WTC11 (cell line): ENCODE results near the gene KIRREL3. TPM values are rescaled to one million over a fixed set of nuclear protein-coding genes. Genes with fewer than 3 reads are reported as not detected.
"Not testable (repeated sequence)": the region's sequence is repeated elsewhere in the genome, so short reads cannot be mapped to it uniquely, and the experiment has no call there.

Experiments used
- ATAC-seq: fragments of 200-7000 bp; cut with Tn5 transposase; 2 replicates; pipeline ENCODE4 v1.10.0; 2021; ENCODE audit warnings: mild to moderate bottlenecking, moderate library complexity
- CTCF ChIA-PET: fragments of 300-600 bp; sonication (Branson Sonifier 250); formaldehyde crosslinking; loops from one replicate; lab custom pipeline; 2021; ENCODE audit warnings: antibody characterized with exemption; lab: Charles Lee
- POLR2A ChIA-PET: fragments of 350-600 bp; sonication (Branson Sonifier 250); formaldehyde crosslinking; loops from one replicate; lab custom pipeline; 2021; ENCODE audit warnings: antibody characterized with exemption; lab: Charles Lee
- DNase-seq: peaks from one replicate; pipeline ENCODE4 v3.0.0; 2021; ENCODE audit warnings: low spot score
- H3K27ac Mint-ChIP-seq: 2 replicates; pipeline ENCODE4 v1.8.0; 2021; ENCODE audit warnings: mixed read lengths
- H3K27me3 Mint-ChIP-seq: 2 replicates; pipeline ENCODE4 v1.8.0; 2021; ENCODE audit warnings: low read depth, mild to moderate bottlenecking, moderate library complexity, mixed read lengths
- H3K36me3 Mint-ChIP-seq: 2 replicates; pipeline ENCODE4 v1.8.0; 2021; ENCODE audit warnings: mixed read lengths
- H3K4me1 Mint-ChIP-seq: 2 replicates; pipeline ENCODE4 v1.8.0; 2022; ENCODE audit warnings: mixed read lengths
- H3K4me3 Mint-ChIP-seq: 2 replicates; pipeline ENCODE4 v1.8.0; 2021; ENCODE audit warnings: mild to moderate bottlenecking, moderate library complexity, mixed read lengths
- H3K9me3 Mint-ChIP-seq: 2 replicates; pipeline ENCODE4 v1.8.0; 2021; ENCODE audit warnings: mixed read lengths
- CBFB ChIP-seq: sonication (generic); formaldehyde crosslinking; IDR thresholded peaks from 2 replicates; pipeline ENCODE4 v1.8.1; 2022; ENCODE audit warnings: mild to moderate bottlenecking, low read depth, missing genetic modification reagents
- ETV6 ChIP-seq: sonication (generic); formaldehyde crosslinking; IDR thresholded peaks from 2 replicates; pipeline ENCODE4 v1.8.1; 2022; ENCODE audit warnings: mild to moderate bottlenecking, missing genetic modification reagents
- FOXJ3 ChIP-seq: sonication (generic); formaldehyde crosslinking; IDR thresholded peaks from 2 replicates; pipeline ENCODE4 v1.9.0; 2021; ENCODE audit warnings: missing genetic modification reagents, mild to moderate bottlenecking, borderline replicate concordance
- FOXK1 ChIP-seq: sonication (generic); formaldehyde crosslinking; IDR thresholded peaks from 2 replicates; pipeline ENCODE4 v1.8.0; 2022; ENCODE audit warnings: mild to moderate bottlenecking, moderate library complexity, missing genetic modification reagents
- GRHL2 ChIP-seq: fragments of 250-450 bp; sonication (Bioruptor Pico); IDR thresholded peaks from 2 replicates; pipeline ENCODE4 v1.8.0; 2022; ENCODE audit warnings: mild to moderate bottlenecking, moderate library complexity; ENCODE audit not compliant: insufficient replicate concordance, severe bottlenecking
- GTF2I ChIP-seq: fragments of 250-450 bp; sonication (Bioruptor Pico); conservative IDR thresholded peaks from 2 replicates; pipeline ENCODE4 v1.4.0; 2021; ENCODE audit warnings: mild to moderate bottlenecking
- IRF2 ChIP-seq: sonication (generic); formaldehyde crosslinking; IDR thresholded peaks from 2 replicates; pipeline ENCODE4 v1.8.0; 2022; ENCODE audit warnings: low read depth, missing genetic modification reagents, borderline replicate concordance
- JUN ChIP-seq: sonication (generic); formaldehyde crosslinking; IDR thresholded peaks from 2 replicates; pipeline ENCODE4 v1.8.0; 2023; ENCODE audit warnings: mild to moderate bottlenecking, missing genetic modification reagents
- NFE2L1 ChIP-seq: sonication (generic); formaldehyde crosslinking; IDR thresholded peaks from 2 replicates; pipeline ENCODE4 v1.8.1; 2023; ENCODE audit warnings: missing genetic modification reagents
- NR3C1 ChIP-seq: sonication (generic); formaldehyde crosslinking; conservative IDR thresholded peaks from 2 replicates; pipeline ENCODE4 v1.8.1; 2023; ENCODE audit warnings: low read depth, mild to moderate bottlenecking, missing genetic modification reagents
- PRRX2 ChIP-seq: fragments of 250-450 bp; sonication (Bioruptor Pico); IDR thresholded peaks from 2 replicates; pipeline ENCODE4 v1.8.0; 2021; ENCODE audit warnings: mild to moderate bottlenecking
- SMAD3 ChIP-seq: sonication (generic); formaldehyde crosslinking; IDR thresholded peaks from 2 replicates; pipeline ENCODE4 v1.8.0; 2022; ENCODE audit warnings: missing genetic modification reagents, mild to moderate bottlenecking, borderline replicate concordance
- SOX15 ChIP-seq: fragments of 250-450 bp; sonication (Bioruptor Pico); IDR thresholded peaks from 2 replicates; pipeline ENCODE4 v1.9.0; 2021; ENCODE audit warnings: mild to moderate bottlenecking
- ZNF138 ChIP-seq: sonication (generic); formaldehyde crosslinking; conservative IDR thresholded peaks from 2 replicates; pipeline ENCODE4 v1.8.1; 2022; ENCODE audit warnings: mild to moderate bottlenecking, moderate library complexity, missing genetic modification reagents
- total RNA-seq: library from RNA; stranded (reverse); gene quantifications from 3 replicates; pipeline ENCODE4 v1.2.3, GENCODE V29; 2021
- TF ChIP-seq, protein P1 (sequence below): sonication (generic); formaldehyde crosslinking; IDR thresholded peaks from 2 replicates; pipeline ENCODE4 v1.8.1; 2022; ENCODE audit warnings: low read depth, missing genetic modification reagents, borderline replicate concordance
- TF ChIP-seq, protein P2 (sequence below): sonication (generic); formaldehyde crosslinking; IDR thresholded peaks from 2 replicates; pipeline ENCODE4 v1.8.1; 2023; ENCODE audit warnings: mild to moderate bottlenecking, missing genetic modification reagents
- TF ChIP-seq, protein P3 (sequence below): sonication (generic); formaldehyde crosslinking; IDR thresholded peaks from 2 replicates; pipeline ENCODE4 v1.8.1; 2023; ENCODE audit warnings: mild to moderate bottlenecking, missing genetic modification reagents, moderate library complexity
- TF ChIP-seq, protein P4 (sequence below): sonication (generic); formaldehyde crosslinking; conservative IDR thresholded peaks from 2 replicates; pipeline ENCODE4 v1.8.1; 2022; ENCODE audit warnings: mild to moderate bottlenecking, missing genetic modification reagents
- TF ChIP-seq, protein P5 (sequence below): fragments of 200-600 bp; IDR thresholded peaks from 2 replicates; pipeline ENCODE4 v1.8.0; 2022; ENCODE audit warnings: antibody characterized with exemption
- TF ChIP-seq, protein P6 (sequence below): sonication (generic); formaldehyde crosslinking; IDR thresholded peaks from 2 replicates; pipeline ENCODE4 v1.8.0; 2022; ENCODE audit warnings: mild to moderate bottlenecking, missing genetic modification reagents

The KIRREL3 gene
- total RNA-seq, 1 experiment from 2014 or later: 0.59 TPM

DNA sequence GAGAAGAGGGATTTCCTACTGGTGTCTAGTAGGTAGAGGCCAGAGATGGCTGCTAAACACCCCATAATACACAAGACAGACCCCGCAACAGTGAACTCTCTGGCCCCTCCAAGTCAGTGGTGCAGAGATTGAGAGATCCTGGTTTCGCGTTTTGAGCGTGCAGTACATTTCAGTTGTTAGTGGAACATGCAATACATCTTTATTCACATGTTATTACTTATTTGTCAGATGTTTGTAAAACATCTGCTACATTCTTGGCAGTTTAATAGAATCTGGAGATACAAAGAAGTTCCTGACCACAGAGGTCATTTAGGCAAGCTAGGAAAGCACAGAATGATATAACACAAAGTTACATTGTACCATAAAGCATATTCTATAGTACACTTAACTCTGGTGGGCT lies 603.6 kb downstream of the KIRREL3 start:
- H3K4me1 Mint-ChIP-seq: peaks cover 8% of the 10 kb centered on the region
- H3K27ac Mint-ChIP-seq: no peak overlapping the region
- no peak for TF ChIP-seq GTF2I (CRISPR knock-in tag)
- no peak for TF ChIP-seq NR3C1 (CRISPR knock-in tag)
- TF ChIP-seq PRRX2 (CRISPR knock-in tag): no peak
- TF ChIP-seq, protein P1, sequence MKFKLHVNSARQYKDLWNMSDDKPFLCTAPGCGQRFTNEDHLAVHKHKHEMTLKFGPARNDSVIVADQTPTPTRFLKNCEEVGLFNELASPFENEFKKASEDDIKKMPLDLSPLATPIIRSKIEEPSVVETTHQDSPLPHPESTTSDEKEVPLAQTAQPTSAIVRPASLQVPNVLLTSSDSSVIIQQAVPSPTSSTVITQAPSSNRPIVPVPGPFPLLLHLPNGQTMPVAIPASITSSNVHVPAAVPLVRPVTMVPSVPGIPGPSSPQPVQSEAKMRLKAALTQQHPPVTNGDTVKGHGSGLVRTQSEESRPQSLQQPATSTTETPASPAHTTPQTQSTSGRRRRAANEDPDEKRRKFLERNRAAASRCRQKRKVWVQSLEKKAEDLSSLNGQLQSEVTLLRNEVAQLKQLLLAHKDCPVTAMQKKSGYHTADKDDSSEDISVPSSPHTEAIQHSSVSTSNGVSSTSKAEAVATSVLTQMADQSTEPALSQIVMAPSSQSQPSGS (CRISPR knock-in tag): no peak
- TF ChIP-seq, protein P2, sequence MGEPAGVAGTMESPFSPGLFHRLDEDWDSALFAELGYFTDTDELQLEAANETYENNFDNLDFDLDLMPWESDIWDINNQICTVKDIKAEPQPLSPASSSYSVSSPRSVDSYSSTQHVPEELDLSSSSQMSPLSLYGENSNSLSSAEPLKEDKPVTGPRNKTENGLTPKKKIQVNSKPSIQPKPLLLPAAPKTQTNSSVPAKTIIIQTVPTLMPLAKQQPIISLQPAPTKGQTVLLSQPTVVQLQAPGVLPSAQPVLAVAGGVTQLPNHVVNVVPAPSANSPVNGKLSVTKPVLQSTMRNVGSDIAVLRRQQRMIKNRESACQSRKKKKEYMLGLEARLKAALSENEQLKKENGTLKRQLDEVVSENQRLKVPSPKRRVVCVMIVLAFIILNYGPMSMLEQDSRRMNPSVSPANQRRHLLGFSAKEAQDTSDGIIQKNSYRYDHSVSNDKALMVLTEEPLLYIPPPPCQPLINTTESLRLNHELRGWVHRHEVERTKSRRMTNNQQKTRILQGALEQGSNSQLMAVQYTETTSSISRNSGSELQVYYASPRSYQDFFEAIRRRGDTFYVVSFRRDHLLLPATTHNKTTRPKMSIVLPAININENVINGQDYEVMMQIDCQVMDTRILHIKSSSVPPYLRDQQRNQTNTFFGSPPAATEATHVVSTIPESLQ: no peak
- TF ChIP-seq ZNF138: no peak
- TF ChIP-seq SMAD3 (CRISPR knock-in tag): no peak
- TF ChIP-seq, protein P3, sequence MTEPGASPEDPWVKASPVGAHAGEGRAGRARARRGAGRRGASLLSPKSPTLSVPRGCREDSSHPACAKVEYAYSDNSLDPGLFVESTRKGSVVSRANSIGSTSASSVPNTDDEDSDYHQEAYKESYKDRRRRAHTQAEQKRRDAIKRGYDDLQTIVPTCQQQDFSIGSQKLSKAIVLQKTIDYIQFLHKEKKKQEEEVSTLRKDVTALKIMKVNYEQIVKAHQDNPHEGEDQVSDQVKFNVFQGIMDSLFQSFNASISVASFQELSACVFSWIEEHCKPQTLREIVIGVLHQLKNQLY (CRISPR knock-in tag): no peak
- TF ChIP-seq, protein P4, sequence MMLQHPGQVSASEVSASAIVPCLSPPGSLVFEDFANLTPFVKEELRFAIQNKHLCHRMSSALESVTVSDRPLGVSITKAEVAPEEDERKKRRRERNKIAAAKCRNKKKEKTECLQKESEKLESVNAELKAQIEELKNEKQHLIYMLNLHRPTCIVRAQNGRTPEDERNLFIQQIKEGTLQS (CRISPR knock-in tag): no peak
- TF ChIP-seq, protein P5, sequence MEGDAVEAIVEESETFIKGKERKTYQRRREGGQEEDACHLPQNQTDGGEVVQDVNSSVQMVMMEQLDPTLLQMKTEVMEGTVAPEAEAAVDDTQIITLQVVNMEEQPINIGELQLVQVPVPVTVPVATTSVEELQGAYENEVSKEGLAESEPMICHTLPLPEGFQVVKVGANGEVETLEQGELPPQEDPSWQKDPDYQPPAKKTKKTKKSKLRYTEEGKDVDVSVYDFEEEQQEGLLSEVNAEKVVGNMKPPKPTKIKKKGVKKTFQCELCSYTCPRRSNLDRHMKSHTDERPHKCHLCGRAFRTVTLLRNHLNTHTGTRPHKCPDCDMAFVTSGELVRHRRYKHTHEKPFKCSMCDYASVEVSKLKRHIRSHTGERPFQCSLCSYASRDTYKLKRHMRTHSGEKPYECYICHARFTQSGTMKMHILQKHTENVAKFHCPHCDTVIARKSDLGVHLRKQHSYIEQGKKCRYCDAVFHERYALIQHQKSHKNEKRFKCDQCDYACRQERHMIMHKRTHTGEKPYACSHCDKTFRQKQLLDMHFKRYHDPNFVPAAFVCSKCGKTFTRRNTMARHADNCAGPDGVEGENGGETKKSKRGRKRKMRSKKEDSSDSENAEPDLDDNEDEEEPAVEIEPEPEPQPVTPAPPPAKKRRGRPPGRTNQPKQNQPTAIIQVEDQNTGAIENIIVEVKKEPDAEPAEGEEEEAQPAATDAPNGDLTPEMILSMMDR: no peak
- no peak for TF ChIP-seq ETV6
- TF ChIP-seq CBFB: no peak
- no peak for TF ChIP-seq NFE2L1 (CRISPR knock-in tag)
- TF ChIP-seq IRF2 (CRISPR knock-in tag): no peak
- TF ChIP-seq FOXK1: no peak
- TF ChIP-seq JUN (CRISPR knock-in tag): no peak
- TF ChIP-seq FOXJ3 (CRISPR knock-in tag): no peak
- TF ChIP-seq, protein P6, sequence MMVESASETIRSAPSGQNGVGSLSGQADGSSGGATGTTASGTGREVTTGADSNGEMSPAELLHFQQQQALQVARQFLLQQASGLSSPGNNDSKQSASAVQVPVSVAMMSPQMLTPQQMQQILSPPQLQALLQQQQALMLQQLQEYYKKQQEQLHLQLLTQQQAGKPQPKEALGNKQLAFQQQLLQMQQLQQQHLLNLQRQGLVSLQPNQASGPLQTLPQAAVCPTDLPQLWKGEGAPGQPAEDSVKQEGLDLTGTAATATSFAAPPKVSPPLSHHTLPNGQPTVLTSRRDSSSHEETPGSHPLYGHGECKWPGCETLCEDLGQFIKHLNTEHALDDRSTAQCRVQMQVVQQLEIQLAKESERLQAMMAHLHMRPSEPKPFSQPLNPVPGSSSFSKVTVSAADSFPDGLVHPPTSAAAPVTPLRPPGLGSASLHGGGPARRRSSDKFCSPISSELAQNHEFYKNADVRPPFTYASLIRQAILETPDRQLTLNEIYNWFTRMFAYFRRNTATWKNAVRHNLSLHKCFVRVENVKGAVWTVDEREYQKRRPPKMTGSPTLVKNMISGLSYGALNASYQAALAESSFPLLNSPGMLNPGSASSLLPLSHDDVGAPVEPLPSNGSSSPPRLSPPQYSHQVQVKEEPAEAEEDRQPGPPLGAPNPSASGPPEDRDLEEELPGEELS: no peak
- TF ChIP-seq GRHL2 (CRISPR knock-in tag): no peak
- TF ChIP-seq SOX15 (CRISPR knock-in tag): no peak
- peaks cover 7% of the 10 kb centered on the region for H3K9me3 Mint-ChIP-seq
- no peaks in the 10 kb centered on the region for H3K27me3 Mint-ChIP-seq
- ChIA-PET CTCF (no interaction called here), POLR2A (no interaction called here)
- DNase-seq: no peak
- ATAC-seq: no peak
- H3K36me3 Mint-ChIP-seq: 0 out of 2 replicates have a peak, but pooled peaks cover 3% of the 10 kb centered on the region
- no peak overlapping the region for H3K4me3 Mint-ChIP-seq

DNA sequence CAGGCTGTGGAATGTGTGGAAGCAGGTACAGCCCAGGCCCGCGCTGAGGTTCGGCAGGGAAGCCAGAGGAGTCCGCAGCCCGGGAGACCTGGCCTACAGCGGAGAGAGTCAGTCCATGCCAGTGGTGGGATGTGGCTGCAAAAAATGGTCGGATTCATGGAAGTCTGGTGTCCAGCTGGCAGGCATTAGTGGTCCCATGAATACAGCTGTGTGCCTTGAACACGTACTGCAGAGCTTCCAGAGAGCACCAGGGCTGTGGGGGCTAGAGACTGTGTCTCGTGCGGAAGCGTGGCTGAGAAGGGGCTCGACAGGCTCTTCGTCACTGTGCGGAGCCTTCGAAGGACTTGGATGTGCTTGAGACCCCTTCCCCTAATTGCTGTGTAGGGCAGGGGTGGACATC lies 604.3 kb downstream of the KIRREL3 start:
- H3K27me3 Mint-ChIP-seq, H3K36me3 Mint-ChIP-seq, H3K9me3 Mint-ChIP-seq, POLR2A ChIA-PET, ATAC-seq, H3K4me3 Mint-ChIP-seq, CTCF ChIA-PET, H3K27ac Mint-ChIP-seq, DNase-seq: not testable (repeated sequence)
- peaks cover 12% of the 10 kb centered on the region for H3K4me1 Mint-ChIP-seq

DNA sequence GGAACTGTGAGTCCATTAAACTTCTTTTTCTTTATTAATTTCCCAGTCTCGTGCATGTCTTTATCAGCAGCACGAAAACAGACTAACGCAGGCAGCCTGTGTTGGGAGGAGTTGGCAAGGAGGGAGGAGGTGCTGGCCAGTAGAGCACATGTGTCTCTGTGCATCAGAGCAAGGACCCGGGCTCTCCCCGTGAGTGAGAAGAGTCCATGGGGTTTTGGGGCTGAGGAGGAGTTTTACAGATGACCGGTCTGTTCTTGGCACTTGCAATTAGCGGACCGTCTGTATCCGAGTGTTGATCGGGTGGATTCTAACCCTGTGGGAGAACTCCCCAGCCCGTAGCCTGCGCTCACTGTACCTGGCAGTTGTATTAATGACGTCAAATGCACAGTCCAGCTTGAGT lies 604.8 kb downstream of the KIRREL3 start:
- CTCF ChIA-PET, H3K36me3 Mint-ChIP-seq, H3K27ac Mint-ChIP-seq, H3K27me3 Mint-ChIP-seq, H3K4me3 Mint-ChIP-seq, H3K9me3 Mint-ChIP-seq, POLR2A ChIA-PET, ATAC-seq, DNase-seq: not testable (repeated sequence)
- H3K4me1 Mint-ChIP-seq: peaks cover 14% of the 10 kb centered on the region

DNA sequence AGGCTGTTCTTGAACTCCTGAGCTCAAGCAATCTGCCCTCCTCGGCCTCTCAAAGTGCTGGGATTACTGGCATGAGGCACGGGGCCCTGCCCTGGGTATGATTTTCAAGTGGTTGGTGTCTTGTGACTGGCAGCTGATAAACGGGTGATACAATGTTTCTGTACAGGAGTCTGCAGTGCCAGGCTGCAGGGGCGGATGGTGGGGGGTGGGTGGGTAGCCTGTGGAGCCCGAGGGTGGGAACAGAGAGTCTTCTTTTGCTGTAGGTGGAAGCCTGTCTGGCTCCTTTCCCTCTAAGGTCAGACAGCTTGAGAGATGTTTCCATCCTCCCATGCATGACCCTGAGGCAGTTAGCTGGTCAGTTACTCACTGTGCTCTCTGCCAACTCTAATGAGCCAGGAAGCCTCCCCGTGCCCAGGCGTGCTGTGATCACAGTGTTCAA lies 605.9 kb downstream of the KIRREL3 start:
- H3K4me3 Mint-ChIP-seq, H3K27me3 Mint-ChIP-seq, POLR2A ChIA-PET, DNase-seq, H3K36me3 Mint-ChIP-seq, H3K9me3 Mint-ChIP-seq, ATAC-seq, H3K27ac Mint-ChIP-seq: not testable (repeated sequence)
- peaks cover 14% of the 10 kb centered on the region for H3K4me1 Mint-ChIP-seq
- CTCF ChIA-PET: interaction anchor here (0.6 to 1.1 kb wide), 3 partner anchors 10 to 1265 kb away, joined by 3 to 4 read pairs (median 4); no protein-coding TSS in a partner anchor
